ENCODE measurements around the gene PAPOLG. TPM values are rescaled to one million over a fixed set of nuclear protein-coding genes. Genes with fewer than 3 reads are reported as not detected.
"Not testable (repeated sequence)": the region's sequence is repeated elsewhere in the genome, so short reads cannot be mapped to it uniquely, and the experiment has no call there.

The PAPOLG gene
- total RNA-seq, 1 experiment from 2014 or later: 6.5 TPM

- H3K27me3 ChIP-seq: no peaks in the 10 kb centered on the region
- DNase-seq: no peak
- no peaks in the 10 kb centered on the region for H3K9me3 ChIP-seq
- no peak overlapping the region for H3K4me3 ChIP-seq
- H3K36me3 ChIP-seq: no peaks in the 10 kb centered on the region
Observed at GRCh38 chr2:60811491-60812375, 55.7 kb downstream of the PAPOLG start.

- DNase-seq, H3K4me3 ChIP-seq, H3K9me3 ChIP-seq, H3K27me3 ChIP-seq, H3K36me3 ChIP-seq: not testable (repeated sequence)
Observed at GRCh38 chr2:60817191-60817590, 61.1 kb downstream of the PAPOLG start.

GRCh38 chr2:60818272-60818671 lies 62.2 kb downstream of the PAPOLG start:
- no peaks in the 10 kb centered on the region for H3K27me3 ChIP-seq
- H3K36me3 ChIP-seq: no peaks in the 10 kb centered on the region
- DNase-seq: no peak
- H3K9me3 ChIP-seq: no peaks in the 10 kb centered on the region
- no peak overlapping the region for H3K4me3 ChIP-seq

GRCh38 chr2:60819155-60819862 lies 63.2 kb downstream of the PAPOLG start:
- no peaks in the 10 kb centered on the region for H3K9me3 ChIP-seq
- DNase-seq: no peak
- no peaks in the 10 kb centered on the region for H3K27me3 ChIP-seq
- H3K4me3 ChIP-seq: no peak overlapping the region
- no peaks in the 10 kb centered on the region for H3K36me3 ChIP-seq

GRCh38 chr2:60819936-60820335 lies 63.9 kb downstream of the PAPOLG start:
- H3K36me3 ChIP-seq: no peaks in the 10 kb centered on the region
- no peak overlapping the region for H3K4me3 ChIP-seq
- H3K27me3 ChIP-seq: no peaks in the 10 kb centered on the region
- no peak for DNase-seq
- no peaks in the 10 kb centered on the region for H3K9me3 ChIP-seq

GRCh38 chr2:60820416-60821132 lies 64.5 kb downstream of the PAPOLG start:
- DNase-seq: no peak
- Histone ChIP-seq H3K4me3 (no peak overlapping the region), H3K9me3 (no peaks in the 10 kb centered on the region), H3K27me3 (no peaks in the 10 kb centered on the region), H3K36me3 (no peaks in the 10 kb centered on the region)

- Histone ChIP-seq H3K27me3 (no peaks in the 10 kb centered on the region), H3K9me3 (no peaks in the 10 kb centered on the region), H3K4me3 (no peak overlapping the region), H3K36me3 (no peaks in the 10 kb centered on the region)
- no peak for DNase-seq
Observed at GRCh38 chr2:60821133-60821469, 65.0 kb downstream of the PAPOLG start.

- DNase-seq: no peak
- Histone ChIP-seq H3K4me3 (no peak overlapping the region), H3K36me3 (no peaks in the 10 kb centered on the region), H3K27me3 (no peaks in the 10 kb centered on the region), H3K9me3 (no peaks in the 10 kb centered on the region)
Observed at GRCh38 chr2:60821587-60822302, 65.7 kb downstream of the PAPOLG start.

GRCh38 chr2:60822987-60823386 lies 66.9 kb downstream of the PAPOLG start:
- Histone ChIP-seq H3K9me3 (no peaks in the 10 kb centered on the region), H3K27me3 (no peaks in the 10 kb centered on the region), H3K36me3 (no peaks in the 10 kb centered on the region), H3K4me3 (no peak overlapping the region)
- no peak for DNase-seq

- no peak for DNase-seq
- no peaks in the 10 kb centered on the region for H3K9me3 ChIP-seq
Observed at GRCh38 chr2:60823694-60824305, 67.7 kb downstream of the PAPOLG start.

GRCh38 chr2:60825666-60826065 lies 69.6 kb downstream of the PAPOLG start:
- H3K36me3 ChIP-seq: no peaks in the 10 kb centered on the region
- DNase-seq: no peak
- H3K27me3 ChIP-seq: no peaks in the 10 kb centered on the region
- no peaks in the 10 kb centered on the region for H3K9me3 ChIP-seq
- H3K4me3 ChIP-seq: no peak overlapping the region

More at GRCh38 chr2:60823694-60824305, 67.7 kb downstream of the PAPOLG start:
- Histone ChIP-seq H3K27me3 (no peaks in the 10 kb centered on the region), H3K36me3 (no peaks in the 10 kb centered on the region), H3K4me3 (no peak overlapping the region)

GRCh38 chr2:60826111-60826510 lies 70.0 kb downstream of the PAPOLG start:
- Histone ChIP-seq H3K9me3 (no peaks in the 10 kb centered on the region), H3K4me3 (no peak overlapping the region), H3K36me3 (no peaks in the 10 kb centered on the region), H3K27me3 (no peaks in the 10 kb centered on the region)
- no peak for DNase-seq

- not testable (repeated sequence) for H3K27me3 ChIP-seq, H3K36me3 ChIP-seq, H3K4me3 ChIP-seq, H3K9me3 ChIP-seq, DNase-seq
Observed at GRCh38 chr2:60826860-60827259, 70.8 kb downstream of the PAPOLG start.

GRCh38 chr2:60827369-60827768 lies 71.3 kb downstream of the PAPOLG start:
- H3K27me3 ChIP-seq: no peaks in the 10 kb centered on the region; the same call in 1 of the 2 replicates
- no peak overlapping the region for H3K4me3 ChIP-seq
- H3K36me3 ChIP-seq: no peaks in the 10 kb centered on the region
- DNase-seq: no peak
- H3K9me3 ChIP-seq: no peaks in the 10 kb centered on the region

GRCh38 chr2:60830991-60831390 lies 74.9 kb downstream of the PAPOLG start:
- peaks cover 3% of the 10 kb centered on the region; the same call in 1 of the 2 replicates for H3K27me3 ChIP-seq
- no peak for DNase-seq
- H3K9me3 ChIP-seq: no peaks in the 10 kb centered on the region
- no peaks in the 10 kb centered on the region for H3K36me3 ChIP-seq
- no peak overlapping the region for H3K4me3 ChIP-seq

GRCh38 chr2:60831921-60832320 lies 75.9 kb downstream of the PAPOLG start:
- H3K27me3 ChIP-seq: peaks cover 3% of the 10 kb centered on the region; the same call in 1 of the 2 replicates
- DNase-seq: no peak
- no peaks in the 10 kb centered on the region for H3K9me3 ChIP-seq
- no peak overlapping the region for H3K4me3 ChIP-seq
- H3K36me3 ChIP-seq: no peaks in the 10 kb centered on the region

Measured in MG63 (cell line).